GM12873 (cell line): ENCODE data around the gene MECR.

Experiments
- TF ChIP-seq, protein P1 (sequence below): IDR thresholded peaks from 2 replicates; pipeline ENCODE4 v1.5.1; 2012; ENCODE audit warnings: low read depth, mild to moderate bottlenecking, moderate library complexity, low read length, control low read depth; ENCODE audit not compliant: insufficient read depth; ENCODE audit errors: missing control alignments

MECR gene

DNA sequence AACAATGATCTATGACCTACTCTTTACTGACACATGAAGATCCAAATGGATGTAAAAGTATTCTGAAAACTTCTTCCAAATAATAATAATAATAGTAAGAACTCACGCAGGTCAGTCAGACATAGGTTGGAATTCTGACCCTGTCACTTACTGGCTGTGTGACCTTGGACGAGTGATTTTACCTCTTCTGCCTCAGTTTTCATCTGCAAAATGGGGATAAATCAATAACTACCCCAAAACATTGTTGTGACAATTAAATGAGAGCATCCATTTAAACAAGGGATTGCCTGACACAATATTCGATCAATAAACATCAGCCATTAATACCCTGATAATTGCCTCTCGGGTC is 556 bp downstream of the MECR start:
- TF ChIP-seq, protein P1, sequence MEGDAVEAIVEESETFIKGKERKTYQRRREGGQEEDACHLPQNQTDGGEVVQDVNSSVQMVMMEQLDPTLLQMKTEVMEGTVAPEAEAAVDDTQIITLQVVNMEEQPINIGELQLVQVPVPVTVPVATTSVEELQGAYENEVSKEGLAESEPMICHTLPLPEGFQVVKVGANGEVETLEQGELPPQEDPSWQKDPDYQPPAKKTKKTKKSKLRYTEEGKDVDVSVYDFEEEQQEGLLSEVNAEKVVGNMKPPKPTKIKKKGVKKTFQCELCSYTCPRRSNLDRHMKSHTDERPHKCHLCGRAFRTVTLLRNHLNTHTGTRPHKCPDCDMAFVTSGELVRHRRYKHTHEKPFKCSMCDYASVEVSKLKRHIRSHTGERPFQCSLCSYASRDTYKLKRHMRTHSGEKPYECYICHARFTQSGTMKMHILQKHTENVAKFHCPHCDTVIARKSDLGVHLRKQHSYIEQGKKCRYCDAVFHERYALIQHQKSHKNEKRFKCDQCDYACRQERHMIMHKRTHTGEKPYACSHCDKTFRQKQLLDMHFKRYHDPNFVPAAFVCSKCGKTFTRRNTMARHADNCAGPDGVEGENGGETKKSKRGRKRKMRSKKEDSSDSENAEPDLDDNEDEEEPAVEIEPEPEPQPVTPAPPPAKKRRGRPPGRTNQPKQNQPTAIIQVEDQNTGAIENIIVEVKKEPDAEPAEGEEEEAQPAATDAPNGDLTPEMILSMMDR = no peak

DNA sequence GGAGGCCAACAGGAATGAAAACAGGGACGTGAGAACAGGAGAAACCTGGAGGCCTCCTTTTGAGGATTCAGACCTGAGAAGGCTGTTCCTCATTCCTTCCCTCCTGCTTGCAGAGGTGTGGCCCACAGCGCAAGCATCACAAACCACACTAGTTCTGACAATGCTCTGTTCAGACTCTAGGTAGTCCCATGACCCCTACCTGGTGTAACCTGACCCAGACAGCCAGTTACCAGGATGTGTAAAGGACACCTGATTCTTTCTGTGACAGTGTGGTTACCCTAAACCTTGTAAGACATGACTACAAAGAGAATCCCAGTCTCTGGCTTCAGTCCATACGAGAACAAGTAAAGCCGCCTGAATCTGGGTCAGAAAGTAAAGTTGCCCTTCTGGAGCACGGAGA is 3.2 kb downstream of the MECR start:
- TF ChIP-seq, protein P1 = no peak

DNA sequence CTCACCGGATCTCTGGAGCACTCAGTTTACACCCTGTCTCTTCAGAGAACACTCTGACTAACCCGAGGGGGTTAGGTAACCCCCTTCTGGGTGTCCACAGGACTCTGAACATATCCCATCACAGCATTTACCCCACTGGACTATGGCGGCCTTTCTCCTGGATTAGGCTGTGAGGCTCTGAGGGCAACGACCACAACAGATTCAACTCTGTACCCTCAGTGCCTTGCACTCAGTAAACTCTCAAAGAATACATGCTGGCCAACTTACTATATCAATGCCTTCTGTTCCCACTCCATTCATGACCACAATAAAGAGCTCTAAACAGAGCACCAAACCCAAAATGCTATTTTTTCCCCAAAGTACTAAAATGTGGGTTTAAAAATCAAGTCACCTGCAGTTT is 5.4 kb downstream of the MECR start:
- TF ChIP-seq, protein P1 = no peak

DNA sequence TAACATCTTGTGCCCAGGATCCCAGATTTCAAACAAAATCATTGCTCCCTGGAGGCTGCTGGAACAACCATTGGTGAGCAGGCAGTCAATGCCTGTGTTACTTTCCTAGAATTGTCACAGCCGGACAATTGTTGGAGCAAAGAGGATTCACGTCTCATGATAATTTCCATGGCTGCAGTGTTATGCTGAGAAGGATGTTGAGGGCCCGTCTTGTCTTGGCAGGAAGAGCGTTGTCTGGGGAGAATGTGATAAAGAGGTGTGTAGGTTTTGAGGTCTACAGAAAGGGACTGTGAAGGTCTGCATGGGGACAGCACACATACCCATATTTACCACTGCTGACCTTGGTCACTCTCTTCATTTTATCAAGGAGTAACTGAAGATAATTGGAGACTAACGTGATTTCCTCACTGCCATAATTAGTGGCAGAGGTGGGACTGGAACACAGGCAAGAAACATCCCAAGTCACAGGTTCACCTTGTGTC is 6.3 kb downstream of the MECR start:
- TF ChIP-seq, protein P1 = no peak

DNA sequence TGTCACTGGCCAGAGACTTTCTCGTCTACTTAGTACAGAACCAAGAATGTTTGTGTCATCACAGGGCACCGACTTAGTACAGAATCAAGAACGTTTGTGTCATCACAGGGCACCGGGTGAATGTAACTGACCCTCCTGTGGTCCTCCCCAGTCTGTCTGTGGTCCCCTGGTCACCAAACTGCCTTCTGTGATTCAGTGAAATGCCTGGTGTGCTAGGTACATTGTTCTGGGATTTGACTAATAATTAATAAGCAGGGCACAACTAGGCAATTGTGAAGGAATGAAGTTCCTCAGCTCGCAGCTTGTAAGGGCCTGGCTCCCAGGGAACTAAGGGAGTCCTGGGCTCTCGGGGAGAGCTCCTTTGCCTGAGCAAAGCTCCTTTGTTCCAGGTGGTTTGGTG is 7.2 kb downstream of the MECR start:
- TF ChIP-seq, protein P1 = no peak

DNA sequence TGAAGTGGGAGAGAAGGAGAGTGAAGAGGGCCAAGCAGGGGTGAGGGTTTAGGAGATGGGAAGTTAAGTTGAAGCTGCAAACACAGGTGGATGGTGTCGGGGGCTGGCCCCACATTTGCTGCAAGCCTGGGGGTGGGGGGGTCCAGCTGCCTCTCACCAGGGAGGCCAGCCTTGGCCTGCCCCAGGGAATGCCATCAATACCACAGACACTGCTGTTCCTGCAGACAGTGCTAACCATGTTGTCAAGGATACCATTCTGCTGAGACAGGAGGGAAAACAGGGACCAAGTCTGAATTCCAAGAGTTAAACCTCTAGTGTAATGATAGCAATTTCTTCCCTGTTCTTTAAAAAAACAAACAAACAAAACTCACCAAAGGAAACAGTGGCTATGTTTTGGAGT is 8.0 kb downstream of the MECR start:
- TF ChIP-seq, protein P1 = no peak

DNA sequence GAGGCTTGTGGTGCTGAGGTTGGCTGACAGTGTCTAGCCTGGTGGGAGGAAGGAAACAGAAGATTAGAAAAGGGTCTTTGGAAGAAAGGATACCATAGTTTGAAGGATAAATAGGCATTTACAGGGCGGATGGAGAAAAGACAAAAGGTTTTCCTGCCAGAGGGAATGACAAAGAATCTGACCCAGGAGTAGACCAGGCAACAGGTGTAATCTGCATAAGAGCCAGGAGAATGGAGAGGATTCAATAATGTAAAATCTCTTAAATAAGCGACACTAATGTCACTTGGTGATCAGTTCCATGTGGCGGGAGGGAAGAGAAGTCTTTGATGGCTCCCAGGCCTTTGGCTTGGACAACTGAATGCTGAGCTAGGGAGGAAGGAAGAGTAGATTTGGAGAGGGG is 9.4 kb downstream of the MECR start:
- TF ChIP-seq, protein P1 = no peak

DNA sequence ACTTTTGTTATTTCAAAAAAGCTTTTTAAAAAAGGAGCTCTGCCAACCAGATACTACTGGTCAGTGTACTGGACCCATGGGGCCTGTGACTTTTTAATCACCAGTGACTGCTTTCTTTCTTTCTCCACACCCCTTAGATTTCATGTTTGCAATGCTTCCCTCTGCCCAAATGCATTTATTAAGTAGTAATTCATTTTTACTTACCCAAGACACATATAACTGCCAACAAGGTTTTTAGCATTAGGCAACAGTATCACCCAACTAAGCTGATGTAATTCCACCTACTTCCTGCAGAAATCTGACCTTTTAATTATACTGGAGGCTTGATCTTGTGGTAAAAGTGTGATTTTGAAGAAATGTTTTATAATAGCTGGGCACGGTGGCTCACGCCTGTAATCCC is 12.5 kb downstream of the MECR start:
- TF ChIP-seq, protein P1 = no peak
